Raji (cell line): ENCODE results near the gene TTC9.
A peak's percentile ranks its signal among the peaks of the same experiment; 100 is the strongest.

Experiments
- POLR2A ChIP-seq: IDR thresholded peaks from 2 replicates; pipeline ENCODE4 v1.6.1; 2011; ENCODE audit warnings: low read depth, low read length, control low read depth; ENCODE audit not compliant: insufficient read depth

Gene TTC9

GRCh38 chr14:70662080-70662479 lies 20.4 kb downstream of the TTC9 start:
- TF ChIP-seq POLR2A: no peak

GRCh38 chr14:70662816-70663215 lies 21.1 kb downstream of the TTC9 start:
- TF ChIP-seq POLR2A: 0 out of 2 replicates have a peak, but pooled peaks have one; percentile 8

- TF ChIP-seq POLR2A: peak; percentile 23; the same call in 1 of the 2 replicates
These were observed 22.0 kb downstream of the TTC9 start for GRCh38 chr14:70663707-70664179.

- no peak for TF ChIP-seq POLR2A
These were observed 23.2 kb downstream of the TTC9 start for GRCh38 chr14:70664698-70665447.

GRCh38 chr14:70665448-70666360 lies 24.0 kb downstream of the TTC9 start:
- peak; percentile 36; the same call in 1 of the 2 replicates for TF ChIP-seq POLR2A

- TF ChIP-seq POLR2A: no peak
These were observed 24.6 kb downstream of the TTC9 start for GRCh38 chr14:70666361-70666686.

- TF ChIP-seq POLR2A: no peak
These were observed 29.4 kb downstream of the TTC9 start for GRCh38 chr14:70670992-70671651.

- TF ChIP-seq POLR2A: no peak
These were observed 30.2 kb downstream of the TTC9 start for GRCh38 chr14:70671652-70672644.

- TF ChIP-seq POLR2A: no peak
These were observed 35.6 kb downstream of the TTC9 start for GRCh38 chr14:70677341-70677740.

- TF ChIP-seq POLR2A: no peak
These were observed 39.0 kb downstream of the TTC9 start for GRCh38 chr14:70680748-70681147.

- no peak for TF ChIP-seq POLR2A
These were observed 42.3 kb downstream of the TTC9 start for GRCh38 chr14:70683983-70684382.

GRCh38 chr14:70685474-70686197 lies 43.9 kb downstream of the TTC9 start:
- TF ChIP-seq POLR2A: no peak

- no peak for TF ChIP-seq POLR2A
These were observed 50.5 kb downstream of the TTC9 start for GRCh38 chr14:70692210-70692609.

GRCh38 chr14:70696026-70696425 lies 54.3 kb downstream of the TTC9 start:
- no peak for TF ChIP-seq POLR2A

- TF ChIP-seq POLR2A: no peak
These were observed 56.0 kb downstream of the TTC9 start for GRCh38 chr14:70697701-70698100.
